Muscle layer of duodenum (tissue), 2 donors: Measurements from ENCODE around the gene RANGAP1.

ENCODE experiments used
- H3K27ac ChIP-seq: one replicate; pipeline ENCODE4 v1.7.0; 2013; ENCODE audit warnings: mild to moderate bottlenecking, low read length
- H3K27me3 ChIP-seq: one replicate; pipeline ENCODE4 v1.7.0; 2013; ENCODE audit warnings: low read depth, mild to moderate bottlenecking, control low read depth, low read length
- H3K36me3 ChIP-seq, 2 donors: one replicate each; pipeline ENCODE4 v1.7.0; 2013; ENCODE audit warnings: low read length in 2 of 2, control low read depth in 1 of 2, mild to moderate bottlenecking in 1 of 2; ENCODE audit not compliant: insufficient read depth in 2 of 2, control insufficient read depth in 1 of 2
- H3K4me1 ChIP-seq, 2 donors: one replicate each; pipeline ENCODE4 v1.7.0; 2013; ENCODE audit warnings: low read length in 2 of 2, mild to moderate bottlenecking in 2 of 2, control low read depth in 1 of 2, moderate library complexity in 1 of 2; ENCODE audit not compliant: insufficient read depth in 2 of 2, control insufficient read depth in 1 of 2
- H3K4me3 ChIP-seq, 2 donors: one replicate each; pipeline ENCODE4 v1.7.0; 2013; ENCODE audit warnings: low read length in 2 of 2, low read depth in 1 of 2, mild to moderate bottlenecking in 1 of 2
- H3K9me3 ChIP-seq, 2 donors: one replicate each; pipeline ENCODE4 v1.7.0; 2013; ENCODE audit warnings: low read length in 2 of 2, control low read depth in 1 of 2, mild to moderate bottlenecking in 1 of 2; ENCODE audit not compliant: control insufficient read depth in 1 of 2
- donor health status: healthy.

The RANGAP1 gene

GRCh38 chr22:41204992-41205900 is 80.7 kb downstream of the RANGAP1 start, which contains the start of gene L3MBTL2:
Gene L3MBTL2 (plus strand): TSS chr22:41205312. CDS start chr22:41205363, 51 bp downstream.
- no peaks in the 10 kb centered on the region for H3K9me3 ChIP-seq
- H3K4me1 ChIP-seq = peaks cover 0 to 11% of the 10 kb centered on the region in 2 donors
- H3K36me3 ChIP-seq = peaks cover 3 to 15% of the 10 kb centered on the region in 2 donors
- no peaks in the 10 kb centered on the region for H3K27me3 ChIP-seq
- H3K4me3 ChIP-seq = peak within 1 kb of the TSS; percentile 93 to 94
- peak within 1 kb of the TSS; percentile 89 for H3K27ac ChIP-seq

GRCh38 chr22:41204066-41204465 is 81.9 kb downstream of the RANGAP1 start:
- Histone ChIP-seq H3K36me3 (peaks cover 0 to 6% of the 10 kb centered on the region in 2 donors), H3K27ac (no peak overlapping the region), H3K27me3 (no peaks in the 10 kb centered on the region)

GRCh38 chr22:41203118-41203517 is 82.9 kb downstream of the RANGAP1 start:
- H3K9me3 ChIP-seq = no peaks in the 10 kb centered on the region
- H3K36me3 ChIP-seq = no peaks in the 10 kb centered on the region
- H3K27ac ChIP-seq = no peak overlapping the region
- H3K27me3 ChIP-seq = no peaks in the 10 kb centered on the region
- H3K4me1 ChIP-seq = peaks cover 0 to 15% of the 10 kb centered on the region in 2 donors
- no peak overlapping the region for H3K4me3 ChIP-seq

More at GRCh38 chr22:41204066-41204465, 81.9 kb downstream of the RANGAP1 start:
- Histone ChIP-seq H3K9me3 (no peaks in the 10 kb centered on the region), H3K4me3 (no peak overlapping the region), H3K4me1 (peaks cover 0 to 11% of the 10 kb centered on the region in 2 donors)

GRCh38 chr22:41201141-41201540 is 84.8 kb downstream of the RANGAP1 start:
- H3K27ac ChIP-seq = no peak overlapping the region
- no peaks in the 10 kb centered on the region for H3K36me3 ChIP-seq
- peaks cover 0 to 20% of the 10 kb centered on the region in 2 donors for H3K4me1 ChIP-seq
- H3K4me3 ChIP-seq = no peak overlapping the region
- H3K27me3 ChIP-seq = no peaks in the 10 kb centered on the region
- H3K9me3 ChIP-seq = no peaks in the 10 kb centered on the region

- Histone ChIP-seq H3K4me3 (peak overlapping the region; percentile 68 to 94), H3K27ac (no peak overlapping the region), H3K4me1 (peaks cover 0 to 14% of the 10 kb centered on the region in 2 donors)
These were observed 87.9 kb downstream of the RANGAP1 start for GRCh38 chr22:41198027-41198580.

GRCh38 chr22:41197038-41197972 is 88.7 kb downstream of the RANGAP1 start:
- Histone ChIP-seq H3K4me1 (peaks cover 0 to 14% of the 10 kb centered on the region in 2 donors), H3K27me3 (no peaks in the 10 kb centered on the region), H3K4me3 (peak overlapping the region; percentile 68 to 94), H3K27ac (no peak overlapping the region), H3K36me3 (no peaks in the 10 kb centered on the region), H3K9me3 (no peaks in the 10 kb centered on the region)

More at GRCh38 chr22:41198027-41198580, 87.9 kb downstream of the RANGAP1 start:
- H3K36me3 ChIP-seq = no peaks in the 10 kb centered on the region
- no peaks in the 10 kb centered on the region for H3K9me3 ChIP-seq
- no peaks in the 10 kb centered on the region for H3K27me3 ChIP-seq
